GM19438 (cell line): ENCODE measurements around the gene SDCCAG8.

Source experiments
- ATAC-seq: cut with Tn5 transposase; IDR thresholded peaks from one replicate; pipeline ENCODE4 v1.9.1; 2021; ENCODE audit warnings: low read depth; ENCODE audit not compliant: unreplicated experiment

SDCCAG8 gene

GRCh38 chr1:243529512-243529911 lies 273.7 kb downstream of the SDCCAG8 start:
- ATAC-seq = no peak

GRCh38 chr1:243535014-243535413 lies 279.2 kb downstream of the SDCCAG8 start:
- no peak for ATAC-seq

DNA sequence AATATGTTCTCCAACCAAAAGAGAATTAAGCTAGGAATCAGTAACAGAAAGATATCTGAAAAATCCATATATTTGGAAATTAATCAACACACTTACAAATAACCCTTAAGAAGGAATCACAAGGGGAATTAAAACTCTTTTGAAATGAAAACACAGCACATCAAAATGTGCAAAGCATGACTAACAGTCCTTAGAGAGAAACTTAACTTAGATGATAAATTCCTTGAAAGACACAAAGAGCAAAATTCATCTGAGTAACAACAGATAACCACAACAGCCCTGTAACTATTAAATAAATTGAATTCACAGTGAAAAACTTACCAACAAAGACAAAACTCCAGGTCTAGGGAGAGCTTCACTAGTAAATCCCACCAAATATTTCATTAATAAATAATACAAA lies 283.8 kb downstream of the SDCCAG8 start:
- no peak for ATAC-seq

- no peak for ATAC-seq
These were observed 287.0 kb downstream of the SDCCAG8 start for GRCh38 chr1:243542739-243543415.

DNA sequence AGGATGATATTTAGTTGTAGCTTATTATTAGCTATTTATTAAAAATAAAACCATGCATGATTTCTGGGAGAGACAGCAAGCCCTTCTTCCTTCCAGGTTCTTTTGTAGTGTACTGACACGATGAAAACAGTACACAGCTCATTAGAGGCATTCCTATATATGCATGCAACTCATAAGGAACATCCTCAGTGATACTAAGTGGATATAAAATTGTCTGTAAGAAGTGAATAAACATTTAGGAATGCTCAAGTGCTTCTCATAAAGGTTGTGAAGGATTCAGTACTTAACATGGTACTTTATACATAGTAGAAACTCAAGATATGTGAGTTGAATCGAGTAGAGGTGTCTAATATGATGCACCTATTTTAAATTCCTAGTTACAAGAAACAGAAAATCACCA lies 287.7 kb downstream of the SDCCAG8 start:
- no peak for ATAC-seq

DNA sequence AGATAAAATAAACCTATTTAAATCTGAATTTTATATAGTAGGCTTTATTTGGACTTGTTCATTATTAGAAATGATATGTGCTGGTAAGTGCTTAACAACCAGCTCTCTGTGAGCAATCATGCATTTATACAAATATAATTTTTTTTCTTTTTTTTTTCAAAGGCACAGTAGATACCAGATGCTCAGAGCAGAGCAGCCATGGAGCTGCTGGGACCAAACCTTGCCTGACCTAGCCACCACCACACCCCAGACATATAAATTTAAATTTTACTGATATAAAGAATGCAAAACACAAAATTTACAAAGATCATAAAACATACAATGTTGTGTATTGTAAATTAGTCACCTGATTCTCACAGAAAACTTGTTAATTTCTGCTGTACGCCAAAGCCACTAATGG lies 290.6 kb downstream of the SDCCAG8 start:
- no peak for ATAC-seq

GRCh38 chr1:243547891-243548290 lies 292.1 kb downstream of the SDCCAG8 start:
- ATAC-seq = no peak

- no peak for ATAC-seq
These were observed 292.7 kb downstream of the SDCCAG8 start for GRCh38 chr1:243548516-243548915.

DNA sequence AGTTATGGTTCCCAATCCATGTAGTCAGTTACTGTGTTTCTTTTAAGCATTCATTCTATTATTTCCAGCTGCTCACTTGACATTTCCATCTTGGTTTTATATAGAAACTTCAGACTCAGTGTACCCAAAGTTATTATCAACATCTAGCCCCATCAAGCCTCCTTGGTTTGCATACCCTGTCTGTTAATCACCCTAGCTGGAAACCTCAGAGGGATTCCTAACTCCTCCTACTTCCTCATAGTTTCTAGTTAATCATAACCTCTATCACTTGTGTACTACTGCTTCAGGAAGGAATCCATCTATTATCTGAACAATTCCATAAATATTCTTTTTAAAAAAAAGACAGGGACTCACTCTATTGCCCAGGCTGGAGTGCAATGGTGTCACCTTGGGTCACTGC lies 293.3 kb downstream of the SDCCAG8 start:
- no peak for ATAC-seq
